Liver (tissue), 9 donors: ENCODE data around the gene PHC2. TPM values are rescaled to one million over a fixed set of nuclear protein-coding genes. Genes with fewer than 3 reads are reported as not detected.

ENCODE experiments used
- DNase-seq: peaks from one replicate; pipeline ENCODE4 v3.0.0-alpha.2; 2017; ENCODE audit warnings: low spot score
- H3K27ac ChIP-seq, 2 donors: one replicate each; pipeline ENCODE4 v1.7.0; 2013; ENCODE audit warnings: inconsistent platforms in 2 of 2, low read length in 2 of 2, control low read depth in 1 of 2, low read depth in 1 of 2, mild to moderate bottlenecking in 1 of 2
- H3K27me3 ChIP-seq, 4 donors: one replicate each; pipeline versions ENCODE4 v1.6.1 to v1.7.0; 2013; ENCODE audit warnings: low read length in 3 of 4, inconsistent platforms in 1 of 4, mild to moderate bottlenecking in 1 of 4, moderate library complexity in 1 of 4; ENCODE audit not compliant: control insufficient read depth in 4 of 4, insufficient read depth in 4 of 4
- H3K36me3 ChIP-seq, 4 donors: one replicate each; pipeline versions ENCODE4 v1.6.1 to v1.7.0; 2013; ENCODE audit warnings: low read length in 3 of 4, mild to moderate bottlenecking in 3 of 4, low read depth in 1 of 4, moderate library complexity in 1 of 4; ENCODE audit not compliant: control insufficient read depth in 4 of 4, insufficient read depth in 3 of 4
- H3K4me1 ChIP-seq, 4 donors: one replicate each; pipeline versions ENCODE4 v1.6.1 to v1.7.0; 2013; ENCODE audit warnings: low read length in 3 of 4, mild to moderate bottlenecking in 3 of 4, moderate library complexity in 1 of 4; ENCODE audit not compliant: control insufficient read depth in 4 of 4, insufficient read depth in 4 of 4
- H3K4me3 ChIP-seq, 3 donors: one replicate each; pipeline versions ENCODE4 v1.6.1 to v1.7.0; 2013; ENCODE audit warnings: low read length in 3 of 3, control low read depth in 1 of 3, low read depth in 1 of 3, mild to moderate bottlenecking in 1 of 3
- H3K9ac ChIP-seq, 2 donors: one replicate each; pipeline ENCODE4 v1.7.0; 2013; ENCODE audit warnings: low read length in 2 of 2, mild to moderate bottlenecking in 2 of 2, moderate library complexity in 2 of 2, control low read depth in 1 of 2, low read depth in 1 of 2
- H3K9me3 ChIP-seq, 4 donors: one replicate each; pipeline versions ENCODE4 v1.6.1 to v1.7.0; 2013; ENCODE audit warnings: low read length in 3 of 4; ENCODE audit not compliant: control insufficient read depth in 4 of 4
- EGR1 ChIP-seq, 2 donors: IDR thresholded peaks; 2 replicates each; pipeline ENCODE4 v1.6.1; 2016 to 2018; ENCODE audit warnings: antibody characterized with exemption in 2 of 2, low read depth in 2 of 2
- FOXA1 ChIP-seq: IDR thresholded peaks from 2 replicates; pipeline ENCODE4 v1.6.1; 2016; ENCODE audit warnings: antibody characterized with exemption
- FOXA2 ChIP-seq: IDR thresholded peaks from 2 replicates; pipeline ENCODE4 v1.6.1; 2016; ENCODE audit warnings: antibody characterized with exemption
- GABPA ChIP-seq, 2 donors: IDR thresholded peaks in 1 of 2; conservative IDR thresholded peaks in 1 of 2; 2 replicates each; pipeline ENCODE4 v1.6.1; 2016; ENCODE audit warnings: antibody characterized with exemption in 2 of 2, mild to moderate bottlenecking in 1 of 2, moderate library complexity in 1 of 2
- HNF4A ChIP-seq, 2 donors: conservative IDR thresholded peaks; 2 replicates each; pipeline ENCODE4 v1.6.1; 2016; ENCODE audit warnings: antibody characterized with exemption in 2 of 2, mild to moderate bottlenecking in 2 of 2
- HNF4G ChIP-seq: IDR thresholded peaks from 2 replicates; pipeline ENCODE4 v1.6.1; 2016; ENCODE audit warnings: antibody characterized with exemption
- JUND ChIP-seq, 2 donors: IDR thresholded peaks; 2 replicates each; pipeline ENCODE4 v1.6.1; 2016; ENCODE audit warnings: antibody characterized with exemption in 2 of 2
- NR2F2 ChIP-seq: IDR thresholded peaks from 2 replicates; pipeline ENCODE4 v1.6.1; 2016; ENCODE audit warnings: antibody characterized with exemption
- RAD21 ChIP-seq, 2 donors: IDR thresholded peaks; 2 replicates each; pipeline ENCODE4 v1.6.1; 2016; ENCODE audit warnings: antibody characterized with exemption in 2 of 2, mild to moderate bottlenecking in 2 of 2
- RXRA ChIP-seq, 2 donors: IDR thresholded peaks; 2 replicates each; pipeline ENCODE4 v1.6.1; 2017 to 2018; ENCODE audit warnings: antibody characterized with exemption in 2 of 2, mild to moderate bottlenecking in 1 of 2
- SP1 ChIP-seq: IDR thresholded peaks from 2 replicates; pipeline ENCODE4 v1.6.1; 2018; ENCODE audit warnings: antibody characterized with exemption, mild to moderate bottlenecking
- TAF1 ChIP-seq: conservative IDR thresholded peaks from 2 replicates; pipeline ENCODE4 v1.6.1; 2016; ENCODE audit warnings: antibody characterized with exemption, mild to moderate bottlenecking
- YY1 ChIP-seq: IDR thresholded peaks from 2 replicates; pipeline ENCODE4 v1.6.1; 2016; ENCODE audit warnings: antibody characterized with exemption, mild to moderate bottlenecking
- WGBS: extraction: QIAGEN DNeasy Blood & Tissue Kit; methylation state at CpG from one replicate; pipeline ENCODE4 v1.1.7; 2013; 5-methylcytosine and 5-hydroxymethylcytosine counted together
- polyA plus RNA-seq, 2 donors: library from polyadenylated mRNA; stranded (reverse) in 1 of 2; unstranded in 1 of 2; fragments of 200-250 nt in 1 of 2; fragments of >200 nt in 1 of 2; fragmentation: Nextera tagmentation in 1 of 2; extraction: Ambion mirVana in 1 of 2; gene quantifications; one replicate each; pipeline versions ENCODE4 v1.2.1 to v1.2.3, GENCODE V29; 2013 to 2015
- total RNA-seq, 2 donors: library from RNA; depleted of rRNA; stranded (reverse); fragments of >200 nt; gene quantifications; one replicate each; pipeline ENCODE4 v1.2.3, GENCODE V29; 2014
- TF ChIP-seq, protein P1 (sequence below): fragments of 150-350 bp; IDR thresholded peaks from 2 replicates; pipeline ENCODE4 v1.5.1; 2017; ENCODE audit warnings: improper control_type of control experiment, low read depth, low read length; ENCODE audit not compliant: missing input control
- TF ChIP-seq, protein P2 (sequence below): IDR thresholded peaks from 2 replicates; pipeline ENCODE4 v1.6.1; 2016; ENCODE audit warnings: antibody characterized with exemption
- TF ChIP-seq, protein P3 (sequence below): IDR thresholded peaks from 2 replicates; pipeline ENCODE4 v1.6.1; 2016; ENCODE audit warnings: antibody characterized with exemption, mild to moderate bottlenecking
- TF ChIP-seq, protein P4 (sequence below): IDR thresholded peaks from 2 replicates; pipeline ENCODE4 v1.6.1; 2016; ENCODE audit warnings: antibody characterized with exemption
- donor health status: healthy.
- donor health status: healthy.
- donor health status: healthy.
- donor health status: healthy.
- donor health status: healthy.

PHC2 gene
- total and polyA plus RNA-seq, 4 donors, result 19.1 to 67.8 (median 44.7) TPM

DNA sequence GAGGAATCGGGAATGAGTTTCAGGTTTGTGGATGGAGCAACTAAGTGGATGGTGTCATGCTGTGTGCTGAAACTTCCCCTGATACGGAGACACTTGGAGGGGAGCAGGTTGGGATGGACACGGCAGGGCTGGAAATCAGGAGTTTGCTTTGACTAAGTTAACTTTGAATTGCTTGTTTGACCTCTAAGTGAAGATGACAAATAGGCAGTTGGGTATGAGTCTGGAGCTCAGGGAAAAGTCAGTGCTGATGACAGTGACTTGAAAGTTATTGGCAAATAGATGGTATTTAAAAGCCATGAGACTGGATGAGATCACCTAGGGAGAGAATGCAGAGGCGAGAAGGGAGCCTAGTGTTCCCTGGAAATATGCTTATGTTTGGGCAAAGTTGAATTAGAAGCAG lies 28.8 kb upstream of the PHC2 start:
- DNase-seq, result no peak
- H3K9me3 ChIP-seq, result no peaks in the 10 kb centered on the region
- H3K27me3 ChIP-seq, result no peaks in the 10 kb centered on the region
- no peak overlapping the region for H3K4me3 ChIP-seq
- H3K36me3 ChIP-seq, result no peaks in the 10 kb centered on the region
- H3K4me1 ChIP-seq, result no peaks in the 10 kb centered on the region
- no peak overlapping the region for H3K9ac ChIP-seq
- 85% methylated on average over 4 of the region's 4 CpGs for WGBS
- no peak overlapping the region for H3K27ac ChIP-seq
- TF ChIP-seq RXRA (IDR thresholded peaks at IDR 0.05) (no peak), SP1 (no peak), YY1 (no peak), HNF4G (no peak), HNF4A (conservative IDR thresholded peaks at IDR 0.05) (no peak), NR2F2 (no peak), FOXA1 (no peak), JUND (IDR thresholded peaks at IDR 0.05) (no peak), GABPA (IDR thresholded peaks at IDR 0.05 in 1 of 2, conservative IDR thresholded peaks at IDR 0.05 in 1 of 2) (no peak), TAF1 (no peak), EGR1 (IDR thresholded peaks at IDR 0.05; ENCODE audit: low read depth in 2 of 2) (no peak)
- TF ChIP-seq, protein P1, sequence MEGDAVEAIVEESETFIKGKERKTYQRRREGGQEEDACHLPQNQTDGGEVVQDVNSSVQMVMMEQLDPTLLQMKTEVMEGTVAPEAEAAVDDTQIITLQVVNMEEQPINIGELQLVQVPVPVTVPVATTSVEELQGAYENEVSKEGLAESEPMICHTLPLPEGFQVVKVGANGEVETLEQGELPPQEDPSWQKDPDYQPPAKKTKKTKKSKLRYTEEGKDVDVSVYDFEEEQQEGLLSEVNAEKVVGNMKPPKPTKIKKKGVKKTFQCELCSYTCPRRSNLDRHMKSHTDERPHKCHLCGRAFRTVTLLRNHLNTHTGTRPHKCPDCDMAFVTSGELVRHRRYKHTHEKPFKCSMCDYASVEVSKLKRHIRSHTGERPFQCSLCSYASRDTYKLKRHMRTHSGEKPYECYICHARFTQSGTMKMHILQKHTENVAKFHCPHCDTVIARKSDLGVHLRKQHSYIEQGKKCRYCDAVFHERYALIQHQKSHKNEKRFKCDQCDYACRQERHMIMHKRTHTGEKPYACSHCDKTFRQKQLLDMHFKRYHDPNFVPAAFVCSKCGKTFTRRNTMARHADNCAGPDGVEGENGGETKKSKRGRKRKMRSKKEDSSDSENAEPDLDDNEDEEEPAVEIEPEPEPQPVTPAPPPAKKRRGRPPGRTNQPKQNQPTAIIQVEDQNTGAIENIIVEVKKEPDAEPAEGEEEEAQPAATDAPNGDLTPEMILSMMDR, result no peak
- TF ChIP-seq, protein P2, sequence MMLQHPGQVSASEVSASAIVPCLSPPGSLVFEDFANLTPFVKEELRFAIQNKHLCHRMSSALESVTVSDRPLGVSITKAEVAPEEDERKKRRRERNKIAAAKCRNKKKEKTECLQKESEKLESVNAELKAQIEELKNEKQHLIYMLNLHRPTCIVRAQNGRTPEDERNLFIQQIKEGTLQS, result no peak
- TF ChIP-seq, protein P3, sequence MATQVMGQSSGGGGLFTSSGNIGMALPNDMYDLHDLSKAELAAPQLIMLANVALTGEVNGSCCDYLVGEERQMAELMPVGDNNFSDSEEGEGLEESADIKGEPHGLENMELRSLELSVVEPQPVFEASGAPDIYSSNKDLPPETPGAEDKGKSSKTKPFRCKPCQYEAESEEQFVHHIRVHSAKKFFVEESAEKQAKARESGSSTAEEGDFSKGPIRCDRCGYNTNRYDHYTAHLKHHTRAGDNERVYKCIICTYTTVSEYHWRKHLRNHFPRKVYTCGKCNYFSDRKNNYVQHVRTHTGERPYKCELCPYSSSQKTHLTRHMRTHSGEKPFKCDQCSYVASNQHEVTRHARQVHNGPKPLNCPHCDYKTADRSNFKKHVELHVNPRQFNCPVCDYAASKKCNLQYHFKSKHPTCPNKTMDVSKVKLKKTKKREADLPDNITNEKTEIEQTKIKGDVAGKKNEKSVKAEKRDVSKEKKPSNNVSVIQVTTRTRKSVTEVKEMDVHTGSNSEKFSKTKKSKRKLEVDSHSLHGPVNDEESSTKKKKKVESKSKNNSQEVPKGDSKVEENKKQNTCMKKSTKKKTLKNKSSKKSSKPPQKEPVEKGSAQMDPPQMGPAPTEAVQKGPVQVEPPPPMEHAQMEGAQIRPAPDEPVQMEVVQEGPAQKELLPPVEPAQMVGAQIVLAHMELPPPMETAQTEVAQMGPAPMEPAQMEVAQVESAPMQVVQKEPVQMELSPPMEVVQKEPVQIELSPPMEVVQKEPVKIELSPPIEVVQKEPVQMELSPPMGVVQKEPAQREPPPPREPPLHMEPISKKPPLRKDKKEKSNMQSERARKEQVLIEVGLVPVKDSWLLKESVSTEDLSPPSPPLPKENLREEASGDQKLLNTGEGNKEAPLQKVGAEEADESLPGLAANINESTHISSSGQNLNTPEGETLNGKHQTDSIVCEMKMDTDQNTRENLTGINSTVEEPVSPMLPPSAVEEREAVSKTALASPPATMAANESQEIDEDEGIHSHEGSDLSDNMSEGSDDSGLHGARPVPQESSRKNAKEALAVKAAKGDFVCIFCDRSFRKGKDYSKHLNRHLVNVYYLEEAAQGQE, result no peak
- TF ChIP-seq, protein P4, sequence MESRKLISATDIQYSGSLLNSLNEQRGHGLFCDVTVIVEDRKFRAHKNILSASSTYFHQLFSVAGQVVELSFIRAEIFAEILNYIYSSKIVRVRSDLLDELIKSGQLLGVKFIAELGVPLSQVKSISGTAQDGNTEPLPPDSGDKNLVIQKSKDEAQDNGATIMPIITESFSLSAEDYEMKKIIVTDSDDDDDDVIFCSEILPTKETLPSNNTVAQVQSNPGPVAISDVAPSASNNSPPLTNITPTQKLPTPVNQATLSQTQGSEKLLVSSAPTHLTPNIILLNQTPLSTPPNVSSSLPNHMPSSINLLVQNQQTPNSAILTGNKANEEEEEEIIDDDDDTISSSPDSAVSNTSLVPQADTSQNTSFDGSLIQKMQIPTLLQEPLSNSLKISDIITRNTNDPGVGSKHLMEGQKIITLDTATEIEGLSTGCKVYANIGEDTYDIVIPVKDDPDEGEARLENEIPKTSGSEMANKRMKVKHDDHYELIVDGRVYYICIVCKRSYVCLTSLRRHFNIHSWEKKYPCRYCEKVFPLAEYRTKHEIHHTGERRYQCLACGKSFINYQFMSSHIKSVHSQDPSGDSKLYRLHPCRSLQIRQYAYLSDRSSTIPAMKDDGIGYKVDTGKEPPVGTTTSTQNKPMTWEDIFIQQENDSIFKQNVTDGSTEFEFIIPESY, result no peak

DNA sequence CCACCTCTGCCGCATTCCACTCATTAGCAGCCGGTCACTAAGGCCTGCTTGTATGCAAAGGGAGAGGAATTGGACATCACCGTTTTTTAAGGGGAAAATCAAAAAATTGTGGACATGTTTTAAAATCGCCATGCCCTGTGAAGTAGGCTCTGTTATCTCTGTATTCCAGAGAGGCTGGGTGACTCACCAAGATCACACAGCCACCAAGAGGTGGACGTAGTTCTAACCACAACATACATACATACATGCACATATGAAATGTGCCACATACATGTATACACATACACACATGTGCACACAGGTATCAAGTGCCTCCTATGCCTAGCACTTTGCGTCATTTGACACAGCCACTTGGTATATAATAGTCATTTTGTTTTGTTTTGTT lies 25.6 kb upstream of the PHC2 start:
- Histone ChIP-seq H3K9me3 (no peaks in the 10 kb centered on the region), H3K9ac (no peak overlapping the region), H3K4me3 (no peak overlapping the region), H3K27ac (no peak overlapping the region), H3K36me3 (no peaks in the 10 kb centered on the region), H3K4me1 (no peaks in the 10 kb centered on the region), H3K27me3 (no peaks in the 10 kb centered on the region)
- TF ChIP-seq, protein P2, result no peak
- TF ChIP-seq TAF1, result no peak
- TF ChIP-seq FOXA1, result no peak
- TF ChIP-seq, protein P1, result no peak
- no peak for TF ChIP-seq RAD21 (IDR thresholded peaks at IDR 0.05)
- TF ChIP-seq FOXA2, result no peak
- TF ChIP-seq, protein P4, result no peak
- no peak for TF ChIP-seq NR2F2
- TF ChIP-seq GABPA (IDR thresholded peaks at IDR 0.05 in 1 of 2, conservative IDR thresholded peaks at IDR 0.05 in 1 of 2), result no peak
- no peak for DNase-seq
- 86% methylated on average over 6 of the region's 6 CpGs for WGBS
